Stimulated activated CD8-positive, alpha-beta memory T cell treated with anti-CD3 and anti-CD28 coated beads, Interleukin-12 subunit alpha, Interleukin-12 subunit beta, amount 100 ng/mL, for 1 hour (primary cell): Measurements from ENCODE around the gene ADCY5.

Experiments
- DNase-seq: peaks from one replicate; pipeline ENCODE4 v3.0.0-alpha.2; 2020; ENCODE audit warnings: low read depth

The ADCY5 gene

GRCh38 chr3:123325766-123326256 is 123.1 kb downstream of the ADCY5 start:
- DNase-seq: no peak

- DNase-seq: no peak
These were observed 123.8 kb downstream of the ADCY5 start for GRCh38 chr3:123324880-123325765.

- DNase-seq: no peak
These were observed 125.1 kb downstream of the ADCY5 start for GRCh38 chr3:123323781-123324180.

- no peak for DNase-seq
These were observed 126.0 kb downstream of the ADCY5 start for GRCh38 chr3:123322866-123323265.

- DNase-seq: no peak
These were observed 127.1 kb downstream of the ADCY5 start for GRCh38 chr3:123321806-123322205.

GRCh38 chr3:123320221-123320620 is 128.7 kb downstream of the ADCY5 start:
- DNase-seq: no peak

- DNase-seq: no peak
These were observed 129.1 kb downstream of the ADCY5 start for GRCh38 chr3:123319760-123320159.

GRCh38 chr3:123318374-123318773 is 130.5 kb downstream of the ADCY5 start:
- no peak for DNase-seq

GRCh38 chr3:123317716-123318115 is 131.2 kb downstream of the ADCY5 start:
- no peak for DNase-seq

GRCh38 chr3:123315271-123315595 is 133.7 kb downstream of the ADCY5 start:
- no peak for DNase-seq

GRCh38 chr3:123314359-123315270 is 134.3 kb downstream of the ADCY5 start:
- DNase-seq: no peak

- DNase-seq: no peak
These were observed 135.0 kb downstream of the ADCY5 start for GRCh38 chr3:123313889-123314288.

GRCh38 chr3:123312331-123313265 is 136.3 kb downstream of the ADCY5 start:
- no peak for DNase-seq

- DNase-seq: no peak
These were observed 137.7 kb downstream of the ADCY5 start for GRCh38 chr3:123311201-123311600.

GRCh38 chr3:123310741-123311140 is 138.1 kb downstream of the ADCY5 start:
- no peak for DNase-seq

GRCh38 chr3:123310186-123310585 is 138.7 kb downstream of the ADCY5 start:
- no peak for DNase-seq

- DNase-seq: no peak
These were observed 141.8 kb downstream of the ADCY5 start for GRCh38 chr3:123307064-123307463.

GRCh38 chr3:123305192-123305591 is 143.7 kb downstream of the ADCY5 start:
- DNase-seq: no peak

GRCh38 chr3:123303976-123304560 is 144.8 kb downstream of the ADCY5 start:
- no peak for DNase-seq

- DNase-seq: no peak
These were observed 145.9 kb downstream of the ADCY5 start for GRCh38 chr3:123302961-123303360.
